HG02840 (cell line): ENCODE results near the gene ABCD4.
"Not testable (repeated sequence)": the region's sequence is repeated elsewhere in the genome, so short reads cannot be mapped to it uniquely, and the experiment has no call there.

Experiments
- ATAC-seq: cut with Tn5 transposase; IDR thresholded peaks from one replicate; pipeline ENCODE4 v1.9.1; 2021; ENCODE audit warnings: mild to moderate bottlenecking, moderate library complexity, moderate number of reproducible peaks; ENCODE audit not compliant: unreplicated experiment, low FRiP score

ABCD4 gene

GRCh38 chr14:74302634-74303569, at the start of gene ABCD4:
Gene ABCD4, minus strand, starts transcription at chr14:74302934. Its CDS starts 22 bp downstream, at chr14:74302912.
- peak; percentile 97 for ATAC-seq

- no peak for ATAC-seq
Measured at GRCh38 chr14:74350928-74351323, 48.2 kb upstream of the ABCD4 start.

- no peak for ATAC-seq
Measured at GRCh38 chr14:74350211-74350927, 47.6 kb upstream of the ABCD4 start.

- ATAC-seq, result no peak
Measured at GRCh38 chr14:74349757-74350156, 47.0 kb upstream of the ABCD4 start.

GRCh38 chr14:74348735-74349463, 46.2 kb upstream of the ABCD4 start:
- ATAC-seq, result no peak

GRCh38 chr14:74348241-74348734, 45.6 kb upstream of the ABCD4 start, which contains the start of gene VRTN:
Gene VRTN, plus strand, starts transcription at chr14:74348471. Its CDS starts 8,313 bp downstream, at chr14:74356784.
- ATAC-seq, result no peak

GRCh38 chr14:74347795-74348100, 45.0 kb upstream of the ABCD4 start:
- no peak for ATAC-seq

GRCh38 chr14:74347097-74347794, 44.5 kb upstream of the ABCD4 start:
- ATAC-seq, result no peak

GRCh38 chr14:74346341-74346740, 43.6 kb upstream of the ABCD4 start:
- no peak for ATAC-seq

GRCh38 chr14:74333909-74334308, 31.2 kb upstream of the ABCD4 start:
- no peak for ATAC-seq

- ATAC-seq, result not testable (repeated sequence)
Measured at GRCh38 chr14:74329950-74330552, 27.3 kb upstream of the ABCD4 start.

- ATAC-seq, result no peak
Measured at GRCh38 chr14:74326369-74327152, 23.8 kb upstream of the ABCD4 start.

- ATAC-seq, result no peak
Measured at GRCh38 chr14:74325446-74325845, 22.7 kb upstream of the ABCD4 start.

GRCh38 chr14:74324931-74325361, 22.2 kb upstream of the ABCD4 start:
- ATAC-seq, result no peak

GRCh38 chr14:74314576-74314975, 11.8 kb upstream of the ABCD4 start:
- ATAC-seq, result no peak

GRCh38 chr14:74313601-74314000, 10.9 kb upstream of the ABCD4 start:
- no peak for ATAC-seq

- ATAC-seq, result no peak
Measured at GRCh38 chr14:74312161-74312560, 9.4 kb upstream of the ABCD4 start.

- ATAC-seq, result no peak
Measured at GRCh38 chr14:74309125-74310022, 6.6 kb upstream of the ABCD4 start.
